ENCODE measurements around the gene PDZK1. TPM values are rescaled to one million over a fixed set of nuclear protein-coding genes. Genes with fewer than 3 reads are reported as not detected.
"Not testable (repeated sequence)": the region's sequence is repeated elsewhere in the genome, so short reads cannot be mapped to it uniquely, and the experiment has no call there.

PDZK1 gene
- total and polyA plus RNA-seq, 2 of the 8 experiments (the other 6 are each of a cell fraction or from before 2014, with no cell fraction given): 0.17 TPM; not detected in 1

- CTCF ChIA-PET (ENCODE audit: partially characterized antibody); H2AK5ac ChIP-seq (ENCODE audit: low read depth, low read length); H3K56ac ChIP-seq (replicated peaks; ENCODE audit: insufficient read length, low read depth, low read length); H2BK15ac ChIP-seq (ENCODE audit: low read length); H3K9ac ChIP-seq (replicated peaks in 1 of 4; ENCODE audit: extremely low read depth in 1 of 4, low read depth in 3 of 4, low read length in 3 of 4); H3K9me3 ChIP-seq (ENCODE audit: insufficient read depth in 2 of 2, low read depth in 1 of 2, low read length in 1 of 2); FAIRE-seq; H2BK120ac ChIP-seq (replicated peaks; ENCODE audit: low read depth, low read length); H3K23ac ChIP-seq (ENCODE audit: insufficient read length); H4K20me1 ChIP-seq (replicated peaks in 1 of 2; ENCODE audit: control insufficient read depth in 1 of 2, insufficient read depth in 2 of 2, low read length in 2 of 2); H3K4me1 ChIP-seq (replicated peaks in 1 of 4; ENCODE audit: control insufficient read depth in 3 of 4, insufficient read depth in 4 of 4, low read length in 3 of 4); H3K4me2 ChIP-seq (ENCODE audit: insufficient read depth in 1 of 2, low read depth in 2 of 2, low read length in 2 of 2); H3K4me3 ChIP-seq (ENCODE audit: extremely low read depth in 1 of 4, insufficient read depth in 2 of 4, low read depth in 3 of 4, low read length in 4 of 4); H2BK12ac ChIP-seq (ENCODE audit: low read depth, low read length); H3K18ac ChIP-seq (ENCODE audit: extremely low read depth, low read length); H2AFZ ChIP-seq (ENCODE audit: low read length); H3K36me3 ChIP-seq (ENCODE audit: control insufficient read depth in 2 of 4, insufficient read depth in 4 of 4, low read length in 3 of 4); H4K91ac ChIP-seq (replicated peaks; ENCODE audit: insufficient read length, low read length); H3K23me2 ChIP-seq (ENCODE audit: low read depth, low read length); POLR2A ChIA-PET (ENCODE audit: partially characterized antibody); H3K27ac ChIP-seq (ENCODE audit: low read depth, low read length); H3K79me1 ChIP-seq (ENCODE audit: low read depth, low read length); DNase-seq (ENCODE audit: low read depth in 1 of 2, low spot score in 2 of 2); H2BK20ac ChIP-seq (ENCODE audit: low read length); H2BK5ac ChIP-seq (ENCODE audit: low read depth, low read length); H3K79me2 ChIP-seq (ENCODE audit: control insufficient read depth in 1 of 2, insufficient read depth in 2 of 2, low read length in 2 of 2); H3K27me3 ChIP-seq (replicated peaks in 1 of 4; ENCODE audit: control insufficient read depth in 3 of 4, extremely low read depth in 1 of 4, insufficient read depth in 3 of 4, low read length in 3 of 4); H4K8ac ChIP-seq (ENCODE audit: extremely low read depth, insufficient read depth, low read length); H3K4ac ChIP-seq (replicated peaks; ENCODE audit: insufficient read length, low read depth, low read length); H4K5ac ChIP-seq (ENCODE audit: insufficient read length, low read depth, low read length); H3K14ac ChIP-seq (ENCODE audit: insufficient read length): not testable (repeated sequence)
- 81% methylated on average over 2 of the region's 7 CpGs; no CpG with 5 or more reads in 1 of the 2 experiments for WGBS, 2 experiments (ENCODE audit: extremely low coverage in 1 of 2, insufficient coverage in 1 of 2, insufficient read length in 1 of 2, insufficient replicate concordance in 2 of 2, low coverage in 1 of 2, low lambda C conversion rate in 2 of 2, missing lambda C conversion rate in 1 of 2)
Measured at GRCh38 chr1:145656245-145656943, 50.8 kb downstream of the PDZK1 start.

- FAIRE-seq; H3K27me3 ChIP-seq (replicated peaks in 1 of 4; ENCODE audit: control insufficient read depth in 3 of 4, extremely low read depth in 1 of 4, insufficient read depth in 3 of 4, low read length in 3 of 4): not testable (repeated sequence)
Measured at GRCh38 chr1:145643990-145644389, 63.2 kb downstream of the PDZK1 start.

More at GRCh38 chr1:145643990-145644389, 63.2 kb downstream of the PDZK1 start:
- H3K4me2 ChIP-seq (ENCODE audit: insufficient read depth in 1 of 2, low read depth in 2 of 2, low read length in 2 of 2); POLR2A ChIA-PET (ENCODE audit: partially characterized antibody); H3K4me3 ChIP-seq (ENCODE audit: extremely low read depth in 1 of 4, insufficient read depth in 2 of 4, low read depth in 3 of 4, low read length in 4 of 4); H3K9me3 ChIP-seq (ENCODE audit: insufficient read depth in 2 of 2, low read depth in 1 of 2, low read length in 1 of 2); H3K18ac ChIP-seq (ENCODE audit: extremely low read depth, low read length); H3K23me2 ChIP-seq (ENCODE audit: low read depth, low read length); H3K56ac ChIP-seq (replicated peaks; ENCODE audit: insufficient read length, low read depth, low read length); H2BK5ac ChIP-seq (ENCODE audit: low read depth, low read length); H3K4me1 ChIP-seq (replicated peaks in 1 of 4; ENCODE audit: control insufficient read depth in 3 of 4, insufficient read depth in 4 of 4, low read length in 3 of 4); H3K23ac ChIP-seq (ENCODE audit: insufficient read length); CTCF ChIA-PET (ENCODE audit: partially characterized antibody); H2BK20ac ChIP-seq (ENCODE audit: low read length); DNase-seq (ENCODE audit: low read depth in 1 of 2, low spot score in 2 of 2); H2BK120ac ChIP-seq (replicated peaks; ENCODE audit: low read depth, low read length); H2AK5ac ChIP-seq (ENCODE audit: low read depth, low read length); H3K14ac ChIP-seq (ENCODE audit: insufficient read length); H4K5ac ChIP-seq (ENCODE audit: insufficient read length, low read depth, low read length); H2BK15ac ChIP-seq (ENCODE audit: low read length); H3K27ac ChIP-seq (ENCODE audit: low read depth, low read length); H3K9ac ChIP-seq (replicated peaks in 1 of 4; ENCODE audit: extremely low read depth in 1 of 4, low read depth in 3 of 4, low read length in 3 of 4); H4K91ac ChIP-seq (replicated peaks; ENCODE audit: insufficient read length, low read length); H3K79me1 ChIP-seq (ENCODE audit: low read depth, low read length); H2BK12ac ChIP-seq (ENCODE audit: low read depth, low read length); H4K20me1 ChIP-seq (replicated peaks in 1 of 2; ENCODE audit: control insufficient read depth in 1 of 2, insufficient read depth in 2 of 2, low read length in 2 of 2); H2AFZ ChIP-seq (ENCODE audit: low read length); H3K79me2 ChIP-seq (ENCODE audit: control insufficient read depth in 1 of 2, insufficient read depth in 2 of 2, low read length in 2 of 2); H3K4ac ChIP-seq (replicated peaks; ENCODE audit: insufficient read length, low read depth, low read length); H3K36me3 ChIP-seq (ENCODE audit: control insufficient read depth in 2 of 4, insufficient read depth in 4 of 4, low read length in 3 of 4); H4K8ac ChIP-seq (ENCODE audit: extremely low read depth, insufficient read depth, low read length): not testable (repeated sequence)
- WGBS, 2 experiments (ENCODE audit: extremely low coverage in 1 of 2, insufficient coverage in 1 of 2, insufficient read length in 1 of 2, insufficient replicate concordance in 2 of 2, low coverage in 1 of 2, low lambda C conversion rate in 2 of 2, missing lambda C conversion rate in 1 of 2): no CpG with 5 or more reads among the region's 1 CpG
